ENCODE results near the gene FREY1.
A peak's percentile ranks its signal among the peaks of the same experiment; 100 is the strongest.
"Not testable (repeated sequence)": the region's sequence is repeated elsewhere in the genome, so short reads cannot be mapped to it uniquely, and the experiment has no call there.

Gene FREY1

GRCh38 chr11:45915446-45915845 is 8.4 kb upstream of the FREY1 start:
- DNase-seq (ENCODE audit: low read depth in 3 of 3), result no peak

- no peak for DNase-seq (ENCODE audit: low read depth in 3 of 3)
Observed at GRCh38 chr11:45913942-45914635, 7.0 kb upstream of the FREY1 start.

GRCh38 chr11:45913514-45913913 is 6.4 kb upstream of the FREY1 start:
- no peak for DNase-seq (ENCODE audit: low read depth in 3 of 3)

GRCh38 chr11:45910623-45911022 is 3.6 kb upstream of the FREY1 start:
- DNase-seq (ENCODE audit: low read depth in 3 of 3), result no peak

- no peak for DNase-seq (ENCODE audit: low read depth in 3 of 3)
Observed at GRCh38 chr11:45909594-45910475, 2.8 kb upstream of the FREY1 start.

GRCh38 chr11:45907911-45908370 is 870 bp upstream of the FREY1 start:
- no peak for DNase-seq (ENCODE audit: low read depth in 3 of 3)

GRCh38 chr11:45906096-45906682 is 882 bp downstream of the FREY1 start:
- DNase-seq (ENCODE audit: low read depth in 3 of 3), result no peak

GRCh38 chr11:45905576-45905975 is 1.5 kb downstream of the FREY1 start:
- DNase-seq (ENCODE audit: low read depth in 3 of 3), result not testable (repeated sequence)

- no peak for DNase-seq (ENCODE audit: low read depth in 3 of 3)
Observed at GRCh38 chr11:45905095-45905494, 2.0 kb downstream of the FREY1 start.

- DNase-seq (ENCODE audit: low read depth in 3 of 3), result no peak
Observed at GRCh38 chr11:45904309-45904915, 2.7 kb downstream of the FREY1 start.

- no peak for DNase-seq (ENCODE audit: low read depth in 3 of 3)
Observed at GRCh38 chr11:45902452-45903380, 4.4 kb downstream of the FREY1 start.

GRCh38 chr11:45901626-45902025 is 5.4 kb downstream of the FREY1 start:
- no peak for DNase-seq (ENCODE audit: low read depth in 3 of 3)

GRCh38 chr11:45900916-45901617 is 6.0 kb downstream of the FREY1 start:
- no peak for DNase-seq (ENCODE audit: low read depth in 3 of 3)

- DNase-seq (ENCODE audit: low read depth in 3 of 3), result not testable (repeated sequence)
Observed at GRCh38 chr11:45900175-45900800, 6.8 kb downstream of the FREY1 start.

- DNase-seq (ENCODE audit: low read depth in 3 of 3), result peak in 2 of 3 experiments; percentile 23 to 33
Observed at GRCh38 chr11:45899448-45900174, 7.5 kb downstream of the FREY1 start.

- no peak for DNase-seq (ENCODE audit: low read depth in 3 of 3)
Observed at GRCh38 chr11:45899086-45899447, 8.0 kb downstream of the FREY1 start.

- DNase-seq (ENCODE audit: low read depth in 3 of 3), result no peak
Observed at GRCh38 chr11:45897556-45897955, 9.5 kb downstream of the FREY1 start.

GRCh38 chr11:45896422-45896984 is 10.6 kb downstream of the FREY1 start:
- no peak for DNase-seq (ENCODE audit: low read depth in 3 of 3)

Measured in stimulated activated CD4-positive, alpha-beta T cell treated with anti-CD3 and anti-CD28 coated beads, TNF-alpha, amount 100 ng/mL, for 4 hours (primary cell).